K562 (cell line): ENCODE results near the gene AP5Z1. TPM values are rescaled to one million over a fixed set of nuclear protein-coding genes. Genes with fewer than 3 reads are reported as not detected.

Experiments
- ATAC-seq: fragments of 200-7000 bp; cut with Tn5 transposase; 3 replicates; pipeline ENCODE4 v1.9.1; 2020; ENCODE audit warnings: moderate library complexity
- BruUV-seq: library from RNA; stranded (reverse); fragments of 400-500 nt; replicated peaks from 2 replicates; lab custom pipeline; 2021; lab: Mats Ljungman, UMichigan
- CTCF ChIA-PET: fragments of 300-600 bp; formaldehyde crosslinking; extraction: SDS; loops from one replicate; lab custom pipeline; 2021; ENCODE audit warnings: low intra/inter-chr PET ratio; lab: Yijun Ruan, JAX
- POLR2A ChIA-PET: fragments of 300-600, 350-650 bp; sonication (Branson Sonifier 250); formaldehyde crosslinking; extraction: SDS; loops from one replicate; lab custom pipeline; 2021; ENCODE audit warnings: antibody characterized with exemption, inconsistent platforms; lab: Yijun Ruan, JAX
- DNase-seq, 4 experiments: peaks; one replicate each; pipeline versions ENCODE4 v3.0.0 to v3.0.0-alpha.2; 2011 to 2018; ENCODE audit warnings: low spot score in 3 of 4, mixed read lengths in 3 of 4; ENCODE audit errors: extremely low read depth in 1 of 4
- FAIRE-seq: peaks from 2 replicates; lab custom pipeline; 2011; peaks lifted over from hg19 to GRCh38; lab: Jason Lieb, UNC
- H2AFZ ChIP-seq: 2 replicates; pipeline ENCODE4 v1.6.0; 2011; ENCODE audit warnings: low read depth, low read length, control low read depth, inconsistent platforms
- H3K27ac ChIP-seq: fragments of 200-600 bp; 3 replicates; pipeline ENCODE4 v1.8.0; 2011; ENCODE audit warnings: low read depth, mild to moderate bottlenecking, control low read depth, inconsistent platforms, low read length, moderate library complexity, mixed read lengths; ENCODE audit errors: extremely low read depth
- H3K27me3 ChIP-seq, 2 experiments: fragments of 300-600 bp in 1 of 2; 2 replicates in 1 of 2; 3 replicates in 1 of 2; pipeline versions ENCODE4 v1.6.0 to v1.8.0; 2011; ENCODE audit warnings: inconsistent platforms in 2 of 2, low read length in 2 of 2, mild to moderate bottlenecking in 1 of 2, mixed read lengths in 1 of 2, moderate library complexity in 1 of 2; ENCODE audit not compliant: control insufficient read depth in 2 of 2, insufficient read depth in 2 of 2
- H3K36me3 ChIP-seq: fragments of 300-600 bp; 3 replicates; pipeline ENCODE4 v1.8.0; 2011; ENCODE audit warnings: mild to moderate bottlenecking, low read length, inconsistent platforms; ENCODE audit not compliant: control insufficient read depth, insufficient read depth
- H3K4me1 ChIP-seq, 2 experiments: fragments of 200-600 bp in 1 of 2; replicated peaks in 1 of 2; 2 replicates in 1 of 2; 3 replicates in 1 of 2; pipeline versions ENCODE4 v1.5.1 to v1.8.0; 2011; ENCODE audit warnings: inconsistent platforms in 2 of 2, low read length in 2 of 2, mild to moderate bottlenecking in 1 of 2, mixed read lengths in 1 of 2, moderate library complexity in 1 of 2; ENCODE audit not compliant: control insufficient read depth in 2 of 2, insufficient read depth in 2 of 2
- H3K4me2 ChIP-seq: 2 replicates; pipeline ENCODE4 v1.6.1; 2011; ENCODE audit warnings: low read length, control low read depth, inconsistent platforms, mixed read lengths; ENCODE audit not compliant: insufficient read depth
- H3K4me3 ChIP-seq: fragments of 200-600 bp; sonication (generic), shearing (Covaris generic); 2 replicates; pipeline ENCODE4 v1.5.1; 2016; ENCODE audit warnings: control low read depth, inconsistent platforms
- H3K79me2 ChIP-seq: fragments of 200-600 bp; 3 replicates; pipeline ENCODE4 v1.8.0; 2011; ENCODE audit warnings: low read length, inconsistent platforms; ENCODE audit not compliant: control insufficient read depth, insufficient read depth
- H3K9ac ChIP-seq, 2 experiments: 2 replicates each; pipeline versions ENCODE4 v1.6.0 to v1.6.1; 2011; ENCODE audit warnings: low read depth in 2 of 2, low read length in 2 of 2, control low read depth in 1 of 2, inconsistent platforms in 1 of 2, mild to moderate bottlenecking in 1 of 2, mixed read lengths in 1 of 2; ENCODE audit not compliant: insufficient read depth in 1 of 2
- H3K9me1 ChIP-seq: one replicate; pipeline ENCODE4 v1.6.0; 2011; ENCODE audit warnings: inconsistent platforms, mild to moderate bottlenecking, low read length, moderate library complexity; ENCODE audit not compliant: control insufficient read depth, insufficient read depth
- H3K9me3 ChIP-seq: replicated peaks from 2 replicates; pipeline ENCODE4 v1.5.1; 2011; ENCODE audit warnings: low read depth, low read length, inconsistent platforms; ENCODE audit not compliant: control insufficient read depth, insufficient read depth
- H4K20me1 ChIP-seq: replicated peaks from 2 replicates; pipeline ENCODE4 v1.6.1; 2011; ENCODE audit warnings: low read length, inconsistent platforms, mixed read lengths; ENCODE audit not compliant: control insufficient read depth, insufficient read depth
- RBM22 ChIP-seq: fragments of 200-400 bp; formaldehyde crosslinking; IDR thresholded peaks from 2 replicates; pipeline ENCODE4 v1.6.1; 2018; ENCODE audit warnings: low read length, low read depth; ENCODE audit not compliant: poor library complexity, severe bottlenecking
- SRSF3 ChIP-seq: fragments of 200-400 bp; formaldehyde crosslinking; IDR thresholded peaks from 2 replicates; pipeline ENCODE4 v1.6.1; 2016; ENCODE audit warnings: mild to moderate bottlenecking, low read length, moderate library complexity; ENCODE audit not compliant: insufficient read depth
- ZBTB33 ChIP-seq: sonication (generic); formaldehyde crosslinking; IDR thresholded peaks from 2 replicates; pipeline ENCODE4 v1.8.1; 2023; ENCODE audit warnings: mild to moderate bottlenecking, missing genetic modification reagents
- WGBS: fragments of 100-300 bp; shearing (Covaris generic); methylation state at CpG from one replicate; pipeline ENCODE4 v1.1.6; 2016; ENCODE audit warnings: low coverage, mixed read lengths; ENCODE audit not compliant: insufficient coverage; ENCODE audit errors: missing lambda C conversion rate; 5-methylcytosine and 5-hydroxymethylcytosine counted together
- in situ Hi-C: fragments of 300-500 bp; cut with MboI; formaldehyde crosslinking; loops from 4 replicates; pipeline ENCODE4 v1.15.0; 2018; ENCODE audit warnings: inconsistent platforms, mixed read lengths
- intact Hi-C: fragments of 100-400 bp; cut with micrococcal nuclease; formaldehyde crosslinking; loops from 2 replicates; pipeline ENCODE4 v1.14.2; 2022
- polyA plus RNA-seq, 8 experiments: library from polyadenylated mRNA; depleted of rRNA in 4 of 8; stranded (reverse) in 5 of 8; unstranded in 3 of 8; fragments of >200 nt; fragmentation: Nextera tagmentation in 2 of 8; fragmentation: Illumina TruSeq in 1 of 8; extraction: Ambion mirVana in 2 of 8; extraction: Trizol in 1 of 8; gene quantifications; 2 replicates each; pipeline versions ENCODE4 v1.2.1 to v1.2.3, GENCODE V29; 2011 to 2014; ENCODE audit warnings: inconsistent platforms in 1 of 8, missing spikeins in 1 of 8
- total RNA-seq, 7 experiments: library from RNA; depleted of rRNA in 6 of 7; stranded (reverse); fragments of >200 nt in 6 of 7; fragmentation: Illumina TruSeq in 2 of 7; extraction: Trizol in 2 of 7; gene quantifications; 2 replicates each; pipeline versions ENCODE4 v1.2.1 to v1.2.3, GENCODE V29; 2011 to 2021; ENCODE audit warnings: low replicate concordance in 1 of 7

AP5Z1 gene
- total and polyA plus RNA-seq, 9 of the 15 experiments (the other 6 are each of a cell fraction or from before 2014, with no cell fraction given): 0.06 to 31.1 (median 6.4) TPM

GRCh38 chr7:4751398-4751947, 23.9 kb upstream of the AP5Z1 start:
- FAIRE-seq: no peak
- TF ChIP-seq ZBTB33 (CRISPR knock-in tag): peak; percentile 29; the same call in 1 of the 2 replicates
- no peak for TF ChIP-seq SRSF3
- peak; percentile 62 for TF ChIP-seq RBM22
- TF ChIP-seq, all 486 proteins: peak for 2
- in situ Hi-C loops: no loop called here
- H2AFZ ChIP-seq: no peak overlapping the region
- peaks cover 38% of the 10 kb centered on the region for H3K79me2 ChIP-seq
- intact Hi-C loops: no loop called here
- DNase-seq (no peak), ATAC-seq (no peak)
- peaks cover 0 to 31% of the 10 kb centered on the region in 2 experiments; a peak in 2 of 5 replicates for H3K4me1 ChIP-seq
- H4K20me1 ChIP-seq: peaks cover 18% of the 10 kb centered on the region
- no peak overlapping the region for H3K27ac ChIP-seq
- H3K4me3 ChIP-seq: no peak overlapping the region
- CTCF ChIA-PET: interaction anchor here (1.1 kb wide), 1 partner anchor 141 kb away, joined by 3 read pairs; no protein-coding TSS in a partner anchor
- H3K9me1 ChIP-seq: peaks cover 3% of the 10 kb centered on the region
- no peaks in the 10 kb centered on the region for H3K9me3 ChIP-seq
- no peaks in the 10 kb centered on the region for H3K27me3 ChIP-seq
- H3K9ac ChIP-seq: peak overlapping the region in 1 of 2 experiments; percentile 31; a peak in 1 of 4 replicates
- POLR2A ChIA-PET: interaction anchor here (0.9 kb wide), 1 partner anchor 12 kb away, joined by 3 read pairs; no protein-coding TSS in a partner anchor
- BruUV-seq: no TSS peak
- H3K36me3 ChIP-seq: peaks cover 65% of the 10 kb centered on the region; the same call in 2 of the 3 replicates
- no peak overlapping the region for H3K4me2 ChIP-seq
- 91% methylated on average over 19 of the region's 20 CpGs for WGBS
